ENCODE data around the gene OR52B6.
"Not testable (repeated sequence)": the region's sequence is repeated elsewhere in the genome, so short reads cannot be mapped to it uniquely, and the experiment has no call there.

OR52B6 gene

GRCh38 chr11:5580577-5580976 is at the start of gene OR52B6:
OR52B6 (plus strand) TSS chr11:5580877; CDS start chr11:5580877, 0 bp downstream.
- DNase-seq = no peak

GRCh38 chr11:5531053-5531831 is 49.4 kb upstream of the OR52B6 start:
- no peak for DNase-seq

- no peak for DNase-seq
Observed at GRCh38 chr11:5534046-5534445, 46.6 kb upstream of the OR52B6 start.

- no peak for DNase-seq
Observed at GRCh38 chr11:5536482-5536881, 44.2 kb upstream of the OR52B6 start.

GRCh38 chr11:5541427-5541826 is 39.2 kb upstream of the OR52B6 start:
- DNase-seq = no peak

GRCh38 chr11:5546457-5546856 is 34.2 kb upstream of the OR52B6 start:
- DNase-seq = no peak

- DNase-seq = no peak
Observed at GRCh38 chr11:5547982-5548381, 32.7 kb upstream of the OR52B6 start.

GRCh38 chr11:5548440-5548839 is 32.2 kb upstream of the OR52B6 start, which contains the start of gene OR52H1:
OR52H1 (minus strand) TSS chr11:5548540; CDS start chr11:5545505, 3,035 bp downstream.
- no peak for DNase-seq

- no peak for DNase-seq
Observed at GRCh38 chr11:5550440-5551095, 30.1 kb upstream of the OR52B6 start.

- DNase-seq = no peak
Observed at GRCh38 chr11:5553343-5553742, 27.3 kb upstream of the OR52B6 start.

GRCh38 chr11:5556596-5557188 is 24.0 kb upstream of the OR52B6 start:
- no peak for DNase-seq

GRCh38 chr11:5557751-5558150 is 22.9 kb upstream of the OR52B6 start:
- DNase-seq = no peak

- no peak for DNase-seq
Observed at GRCh38 chr11:5564259-5565019, 16.2 kb upstream of the OR52B6 start.

GRCh38 chr11:5574654-5575053 is 6.0 kb upstream of the OR52B6 start:
- no peak for DNase-seq

- DNase-seq = no peak
Observed at GRCh38 chr11:5575152-5575551, 5.5 kb upstream of the OR52B6 start.

GRCh38 chr11:5577101-5577500 is 3.6 kb upstream of the OR52B6 start:
- DNase-seq = no peak

- no peak for DNase-seq
Observed at GRCh38 chr11:5581014-5581413, 337 bp downstream of the OR52B6 start.

GRCh38 chr11:5584458-5584857 is 3.8 kb downstream of the OR52B6 start:
- not testable (repeated sequence) for DNase-seq

- not testable (repeated sequence) for DNase-seq
Observed at GRCh38 chr11:5589906-5590305, 9.2 kb downstream of the OR52B6 start.

GRCh38 chr11:5591613-5592012 is 10.9 kb downstream of the OR52B6 start:
- no peak for DNase-seq

- no peak for DNase-seq
Observed at GRCh38 chr11:5592615-5593014, 11.9 kb downstream of the OR52B6 start.

GRCh38 chr11:5593146-5593545 is 12.5 kb downstream of the OR52B6 start:
- DNase-seq = no peak

- peak; percentile 21 for DNase-seq
Observed at GRCh38 chr11:5596607-5597201, 16.0 kb downstream of the OR52B6 start, which contains the start of gene TRIM6. TRIM6 (plus strand) TSS chr11:5596637; CDS start chr11:5596898, 261 bp downstream.
